ENCODE measurements around the gene FAM107A.

FAM107A gene

DNA sequence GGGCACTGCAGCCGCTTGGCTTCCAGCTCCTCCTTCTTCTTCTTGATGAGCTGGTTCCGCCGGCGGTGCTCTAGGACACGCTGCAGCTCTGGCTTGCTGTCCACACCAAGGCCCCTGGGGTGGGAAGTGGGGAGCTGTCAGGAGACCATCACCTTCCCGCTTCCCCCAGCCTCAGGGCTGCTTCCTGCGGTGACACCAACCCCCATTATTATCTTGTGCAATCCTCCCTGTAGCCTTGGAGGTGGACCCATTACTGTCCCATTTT lies 10.0 kb downstream of the FAM107A start:
- H3K9me3 ChIP-seq (ENCODE audit: low read depth, low read length) = no peaks in the 10 kb centered on the region
- no peak overlapping the region for H3K27ac ChIP-seq
- H3K4me3 ChIP-seq = no peak overlapping the region
- no peak for DNase-seq (ENCODE audit: low read depth, low spot score)
- no peaks in the 10 kb centered on the region for H3K36me3 ChIP-seq (ENCODE audit: insufficient read depth, low read length)
- H3K9ac ChIP-seq (ENCODE audit: insufficient read length) = no peak overlapping the region
- no peak for TF ChIP-seq POLR2AphosphoS5 (IDR thresholded peaks at IDR 0.05; ENCODE audit: borderline replicate concordance, low read depth, low read length)
- no peak for TF ChIP-seq FOXP2 (optimal IDR thresholded peaks at IDR 0.05; ENCODE audit: control extremely low read depth, extremely low read length, insufficient read depth)

DNA sequence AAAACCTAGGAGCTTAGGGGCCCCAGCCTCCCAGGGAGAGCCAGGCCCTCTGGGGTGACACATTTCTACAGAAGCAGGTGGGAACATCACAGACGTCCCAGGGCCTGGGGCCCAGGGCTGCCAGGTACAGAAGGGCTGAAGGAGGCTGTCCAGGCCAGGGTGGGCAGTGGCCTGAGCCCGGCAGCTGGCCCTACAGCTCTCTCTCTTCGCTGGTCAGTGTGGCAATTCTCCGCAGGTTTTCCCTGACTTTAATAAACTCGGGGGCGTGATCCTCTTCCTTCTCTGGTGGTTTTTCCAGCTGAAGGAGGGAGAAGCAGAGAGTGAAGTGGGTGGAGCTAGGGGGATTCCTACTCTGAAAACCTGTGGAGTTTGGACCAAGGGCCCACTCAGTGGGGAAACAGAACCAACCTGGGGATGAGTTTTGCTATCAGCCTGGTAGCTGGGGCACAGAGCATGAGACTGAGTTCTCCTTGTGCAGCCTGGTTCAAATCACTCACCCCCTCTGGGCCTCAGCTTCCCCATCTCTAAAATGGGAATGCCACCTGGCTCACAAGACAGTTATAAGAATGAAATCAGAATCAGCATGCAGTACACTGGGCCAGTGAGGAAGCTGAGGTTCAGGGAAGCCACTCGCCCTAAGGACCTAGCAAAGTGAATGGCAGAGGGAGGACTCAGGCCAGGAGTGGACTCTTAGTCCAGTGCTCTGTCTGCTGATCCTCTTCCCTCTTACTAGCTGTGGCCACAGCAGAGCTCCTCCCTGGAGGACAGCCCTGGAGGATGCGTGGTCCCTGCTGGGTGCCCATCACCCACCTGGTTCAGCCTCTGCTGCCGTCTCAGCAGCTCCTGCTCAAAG lies 10.6 kb downstream of the FAM107A start:
- H3K4me3 ChIP-seq = no peak overlapping the region
- H3K27ac ChIP-seq = no peak overlapping the region
- no peak for TF ChIP-seq POLR2AphosphoS5 (IDR thresholded peaks at IDR 0.05; ENCODE audit: borderline replicate concordance, low read depth, low read length)
- TF ChIP-seq EZH2 (IDR thresholded peaks at IDR 0.05) = no peak
- no peak for TF ChIP-seq FOXP2 (optimal IDR thresholded peaks at IDR 0.05; ENCODE audit: control extremely low read depth, extremely low read length, insufficient read depth)
- DNase-seq (ENCODE audit: low read depth, low spot score) = no peak
- H3K9me3 ChIP-seq (ENCODE audit: low read depth, low read length) = no peaks in the 10 kb centered on the region
- no peak overlapping the region for H3K9ac ChIP-seq (ENCODE audit: insufficient read length)
- no peaks in the 10 kb centered on the region for H3K36me3 ChIP-seq (ENCODE audit: insufficient read depth, low read length)

DNA sequence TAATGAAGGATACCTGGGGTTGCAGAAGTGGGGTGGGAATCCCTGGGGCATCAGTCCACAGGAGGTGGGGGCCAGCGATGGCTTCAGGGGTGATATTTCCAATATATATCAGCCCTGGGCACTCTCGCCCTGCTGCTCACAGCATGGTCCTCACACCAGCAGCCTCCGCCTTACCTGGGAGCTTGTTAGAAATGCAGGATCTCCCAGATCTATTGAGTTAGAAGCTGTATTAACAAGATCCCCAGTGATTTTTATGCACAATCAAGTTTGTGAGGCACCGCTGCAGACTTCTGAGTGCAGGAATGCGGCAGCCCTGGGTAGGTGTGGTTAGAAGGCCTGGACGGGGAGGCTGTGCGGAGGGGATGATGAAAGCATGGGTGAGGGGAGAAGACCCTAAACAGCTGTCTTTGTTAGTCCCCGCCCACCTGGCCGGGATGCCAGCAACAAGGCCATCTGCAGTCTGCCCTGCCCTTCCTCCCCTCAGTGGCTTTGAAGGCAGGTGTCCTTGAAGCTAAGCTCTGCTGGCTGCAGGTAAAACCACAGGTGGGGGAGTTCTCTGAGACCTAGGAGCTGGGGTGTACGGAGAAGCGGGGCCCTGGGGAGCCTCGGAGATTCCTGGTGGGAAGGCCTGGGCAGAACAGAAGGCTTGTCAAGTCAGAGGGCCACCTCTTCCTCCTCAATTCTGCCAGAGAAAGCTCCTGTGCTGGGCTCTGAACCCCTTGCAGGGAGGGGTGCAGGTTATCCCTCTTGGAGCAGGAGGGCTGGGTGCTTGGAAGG lies 11.4 kb downstream of the FAM107A start:
- no peak for TF ChIP-seq FOXP2 (optimal IDR thresholded peaks at IDR 0.05; ENCODE audit: control extremely low read depth, extremely low read length, insufficient read depth)
- no peak for TF ChIP-seq EZH2 (IDR thresholded peaks at IDR 0.05)
- no peak for TF ChIP-seq POLR2AphosphoS5 (IDR thresholded peaks at IDR 0.05; ENCODE audit: borderline replicate concordance, low read depth, low read length)
- DNase-seq (ENCODE audit: low read depth, low spot score) = no peak
- H3K4me3 ChIP-seq = no peak overlapping the region
- H3K9ac ChIP-seq (ENCODE audit: insufficient read length) = no peak overlapping the region
- no peak overlapping the region for H3K27ac ChIP-seq
- no peaks in the 10 kb centered on the region for H3K36me3 ChIP-seq (ENCODE audit: insufficient read depth, low read length)
- no peaks in the 10 kb centered on the region for H3K9me3 ChIP-seq (ENCODE audit: low read depth, low read length)

DNA sequence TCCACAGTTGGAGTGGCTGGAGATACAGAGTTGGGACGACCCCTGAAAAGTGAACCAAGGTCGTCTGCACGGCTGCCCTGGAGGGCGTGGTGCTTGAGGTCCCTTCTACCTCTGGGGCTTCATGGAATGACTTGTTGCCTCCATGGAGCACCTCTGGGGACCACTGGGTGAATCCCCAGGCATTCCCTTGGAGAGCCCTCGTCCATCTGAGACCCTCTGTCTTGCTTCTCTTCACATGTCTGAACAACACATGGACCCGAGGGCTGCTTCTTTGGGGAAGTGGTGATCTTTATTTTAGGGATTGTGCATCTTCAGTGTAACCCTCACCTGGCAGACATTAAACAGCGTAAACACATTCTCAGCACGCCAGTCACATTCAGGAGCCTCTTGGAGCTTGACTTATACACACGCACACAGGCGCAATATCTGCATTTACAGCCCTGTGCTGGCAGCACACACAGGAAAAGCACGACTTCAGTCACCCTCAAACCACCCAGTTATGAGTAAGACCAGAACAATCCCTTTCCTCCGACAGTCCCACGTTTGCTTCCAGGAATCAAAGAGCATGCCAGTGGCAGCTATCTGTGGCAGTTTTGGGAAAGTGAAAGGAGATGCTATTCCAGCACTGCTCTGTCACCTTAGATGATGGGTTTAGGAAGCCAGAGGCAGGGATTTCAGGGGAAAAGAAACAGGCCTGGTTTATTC lies 12.6 kb downstream of the FAM107A start:
- Histone ChIP-seq H3K36me3 (ENCODE audit: insufficient read depth, low read length) (no peaks in the 10 kb centered on the region), H3K9ac (ENCODE audit: insufficient read length) (no peak overlapping the region), H3K9me3 (ENCODE audit: low read depth, low read length) (no peaks in the 10 kb centered on the region), H3K4me3 (no peak overlapping the region), H3K27ac (no peak overlapping the region)
- DNase-seq (ENCODE audit: low read depth, low spot score) = no peak
- TF ChIP-seq EZH2 (IDR thresholded peaks at IDR 0.05) = no peak
- TF ChIP-seq FOXP2 (optimal IDR thresholded peaks at IDR 0.05; ENCODE audit: control extremely low read depth, extremely low read length, insufficient read depth) = no peak
- TF ChIP-seq POLR2AphosphoS5 (IDR thresholded peaks at IDR 0.05; ENCODE audit: borderline replicate concordance, low read depth, low read length) = no peak

DNA sequence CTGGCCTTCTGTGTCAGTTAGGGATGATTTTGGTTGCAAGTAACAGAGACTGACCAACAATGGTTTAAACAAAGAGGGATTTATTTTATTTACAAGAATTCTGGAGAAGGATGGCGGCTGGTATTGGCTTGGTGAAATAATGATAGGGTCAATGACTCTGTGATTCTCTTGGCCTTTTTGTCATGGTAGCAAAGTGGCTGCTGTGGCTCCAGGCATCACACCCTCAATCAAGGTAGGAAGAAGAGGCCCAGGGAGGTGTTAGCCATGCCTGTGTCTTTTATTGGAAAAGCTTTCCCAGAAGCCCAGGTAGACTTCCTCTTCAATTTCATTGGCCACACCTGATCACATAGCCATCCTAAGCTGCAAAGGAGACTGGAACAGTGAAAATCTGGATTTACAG lies 13.1 kb downstream of the FAM107A start:
- Histone ChIP-seq H3K27ac (no peak overlapping the region), H3K9ac (ENCODE audit: insufficient read length) (no peak overlapping the region), H3K36me3 (ENCODE audit: insufficient read depth, low read length) (no peaks in the 10 kb centered on the region), H3K4me3 (no peak overlapping the region), H3K9me3 (ENCODE audit: low read depth, low read length) (no peaks in the 10 kb centered on the region)
- no peak for TF ChIP-seq EZH2 (IDR thresholded peaks at IDR 0.05)
- TF ChIP-seq FOXP2 (optimal IDR thresholded peaks at IDR 0.05; ENCODE audit: control extremely low read depth, extremely low read length, insufficient read depth) = no peak
- TF ChIP-seq POLR2AphosphoS5 (IDR thresholded peaks at IDR 0.05; ENCODE audit: borderline replicate concordance, low read depth, low read length) = no peak
- DNase-seq (ENCODE audit: low read depth, low spot score) = no peak

DNA sequence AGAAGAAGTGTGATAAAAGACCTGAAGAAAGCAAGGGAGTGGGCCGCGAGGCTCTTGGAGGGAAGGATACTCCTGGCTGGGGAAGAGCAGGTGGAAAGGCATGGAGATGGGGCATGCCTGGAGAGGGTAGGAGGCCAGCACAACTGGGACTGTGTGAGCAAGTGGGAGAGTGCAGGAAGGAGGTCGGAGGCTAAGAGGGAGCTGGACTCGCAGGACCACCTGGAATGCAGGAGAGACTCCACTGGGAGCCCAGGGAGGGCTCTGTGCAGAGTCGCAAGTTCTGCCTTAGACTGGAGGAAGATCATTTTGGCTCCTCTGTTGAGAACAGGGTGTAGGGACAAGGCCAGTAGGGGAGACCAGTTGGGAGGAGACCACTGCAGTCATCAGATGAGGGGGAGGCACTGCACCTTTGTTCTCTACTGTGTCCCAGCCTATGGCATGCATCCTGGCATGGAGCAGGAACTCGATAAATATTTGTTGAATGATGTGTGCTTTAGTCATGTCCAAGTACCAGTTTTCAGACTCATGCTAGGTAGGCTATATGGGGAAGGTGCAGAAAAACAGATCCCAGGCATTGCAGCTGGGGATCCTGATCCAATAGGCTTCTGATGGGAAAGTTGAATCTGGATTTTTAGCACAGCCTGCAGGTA lies 13.7 kb downstream of the FAM107A start:
- Histone ChIP-seq H3K27ac (no peak overlapping the region), H3K9ac (ENCODE audit: insufficient read length) (no peak overlapping the region), H3K36me3 (ENCODE audit: insufficient read depth, low read length) (no peaks in the 10 kb centered on the region), H3K9me3 (ENCODE audit: low read depth, low read length) (no peaks in the 10 kb centered on the region), H3K4me3 (no peak overlapping the region)
- TF ChIP-seq EZH2 (IDR thresholded peaks at IDR 0.05) (no peak), POLR2AphosphoS5 (IDR thresholded peaks at IDR 0.05; ENCODE audit: borderline replicate concordance, low read depth, low read length) (no peak), FOXP2 (optimal IDR thresholded peaks at IDR 0.05; ENCODE audit: control extremely low read depth, extremely low read length, insufficient read depth) (no peak)
- DNase-seq (ENCODE audit: low read depth, low spot score) = no peak

DNA sequence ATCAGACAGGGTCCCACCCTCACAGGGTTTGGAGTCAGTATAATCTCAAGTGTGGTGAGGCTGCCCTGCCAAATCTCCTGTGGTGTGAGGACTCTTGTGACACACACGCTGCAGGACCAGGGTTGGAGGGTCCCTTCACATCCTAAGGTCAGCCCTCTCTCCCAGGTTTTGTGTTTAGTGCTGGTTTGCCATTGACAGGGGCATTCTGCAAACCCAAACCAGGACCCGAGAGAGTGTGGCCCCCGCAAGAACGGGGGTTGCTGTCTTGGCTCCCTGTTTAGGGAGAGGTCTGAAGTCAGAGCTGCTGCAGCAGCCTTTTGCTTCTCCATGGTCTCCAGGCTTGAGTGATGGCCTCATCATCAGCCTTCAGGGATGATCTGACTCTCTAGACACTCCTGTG lies 14.7 kb downstream of the FAM107A start:
- TF ChIP-seq FOXP2 (optimal IDR thresholded peaks at IDR 0.05; ENCODE audit: control extremely low read depth, extremely low read length, insufficient read depth) (no peak), EZH2 (IDR thresholded peaks at IDR 0.05) (no peak), POLR2AphosphoS5 (IDR thresholded peaks at IDR 0.05; ENCODE audit: borderline replicate concordance, low read depth, low read length) (no peak)
- Histone ChIP-seq H3K4me3 (no peak overlapping the region), H3K36me3 (ENCODE audit: insufficient read depth, low read length) (no peaks in the 10 kb centered on the region), H3K9ac (ENCODE audit: insufficient read length) (no peak overlapping the region), H3K27ac (no peak overlapping the region), H3K9me3 (ENCODE audit: low read depth, low read length) (no peaks in the 10 kb centered on the region)
- no peak for DNase-seq (ENCODE audit: low read depth, low spot score)

Data from SK-N-MC (cell line).